Mucosa of descending colon (tissue), 3 donors: ENCODE measurements around the gene MAPT. TPM values are rescaled to one million over a fixed set of nuclear protein-coding genes. Genes with fewer than 3 reads are reported as not detected.

Source experiments
- ATAC-seq: fragments of 200-7000 bp; cut with Tn5 transposase; one replicate; pipeline ENCODE4 v1.9.1; 2020; ENCODE audit warnings: mild to moderate bottlenecking, moderate library complexity
- DNase-seq, 3 donors: peaks; one replicate each; pipeline ENCODE4 v3.0.0-alpha.2; 2020
- H3K36me3 ChIP-seq: fragments of 200-600 bp; one replicate; pipeline ENCODE4 v1.8.0; 2021; ENCODE audit warnings: low read depth, mild to moderate bottlenecking
- H3K4me1 ChIP-seq: fragments of 200-600 bp; one replicate; pipeline ENCODE4 v1.8.0; 2021; ENCODE audit warnings: low read depth, mild to moderate bottlenecking
- H3K4me3 ChIP-seq: fragments of 200-600 bp; one replicate; pipeline ENCODE4 v1.8.0; 2021; ENCODE audit warnings: mild to moderate bottlenecking
- H3K9me3 ChIP-seq: fragments of 200-600 bp; one replicate; pipeline ENCODE4 v1.8.0; 2021; ENCODE audit warnings: mild to moderate bottlenecking
- CTCF ChIP-seq: fragments of 200-600 bp; IDR thresholded peaks from one replicate; pipeline ENCODE4 v1.8.0; 2022; ENCODE audit warnings: antibody characterized with exemption, mild to moderate bottlenecking
- intact Hi-C, 2 donors: fragments of 100-400 bp; cut with DNase I in 1 of 2; cut with micrococcal nuclease in 1 of 2; formaldehyde crosslinking; loops; one replicate each; pipeline versions ENCODE4 v1.11.0 to v1.11.1; 2022; cut with DNase I, micrococcal nuclease
- total RNA-seq, 3 donors: library from RNA; stranded (reverse); fragmentation: NEBNext Ultra II Directional in 2 of 3; extraction: Animal tissue kit (Norgen Biotek cat#: 25700) in 2 of 3; gene quantifications; one replicate each; pipeline versions ENCODE4 v1.2.1 to v1.2.4, GENCODE V29; 2021 to 2023
- donor health status: DM: no; HTN: no; CAD: no; lungs with moderate emphysema.
- donor health status: DM: no; HTN: no; CAD: no.
- donor health status: DM: no; HTN: yes; CAD: no.

The MAPT gene
- total RNA-seq, 3 donors from 2014 or later = 0.72 to 61.5 (median 1.4) TPM

GRCh38 chr17:45904866-45905265 lies 10.5 kb downstream of the MAPT start:
- Histone ChIP-seq H3K36me3 (no peaks in the 10 kb centered on the region), H3K9me3 (no peaks in the 10 kb centered on the region), H3K4me3 (no peak overlapping the region), H3K4me1 (no peaks in the 10 kb centered on the region)
- DNase-seq = no peak
- no peak for ATAC-seq
- intact Hi-C loops = no loop called here
- TF ChIP-seq CTCF = no peak

GRCh38 chr17:45905814-45906213 lies 11.5 kb downstream of the MAPT start:
- intact Hi-C loops = no loop called here
- Histone ChIP-seq H3K36me3 (no peaks in the 10 kb centered on the region), H3K4me3 (no peak overlapping the region), H3K9me3 (no peaks in the 10 kb centered on the region), H3K4me1 (no peaks in the 10 kb centered on the region)
- no peak for DNase-seq
- TF ChIP-seq CTCF = no peak
- ATAC-seq = no peak

GRCh38 chr17:45906237-45906636 lies 11.9 kb downstream of the MAPT start:
- H3K36me3 ChIP-seq = no peaks in the 10 kb centered on the region
- H3K9me3 ChIP-seq = no peaks in the 10 kb centered on the region
- no peak overlapping the region for H3K4me3 ChIP-seq
- no peak for TF ChIP-seq CTCF
- ATAC-seq = no peak
- intact Hi-C loops = no loop called here
- H3K4me1 ChIP-seq = no peaks in the 10 kb centered on the region
- DNase-seq = no peak

GRCh38 chr17:45906927-45907622 lies 12.7 kb downstream of the MAPT start:
- intact Hi-C loops = no loop called here
- Histone ChIP-seq H3K4me3 (no peak overlapping the region), H3K9me3 (no peaks in the 10 kb centered on the region), H3K4me1 (no peaks in the 10 kb centered on the region), H3K36me3 (no peaks in the 10 kb centered on the region)
- ATAC-seq (no peak), DNase-seq (no peak)
- no peak for TF ChIP-seq CTCF

- peaks cover 4% of the 10 kb centered on the region for H3K9me3 ChIP-seq
- TF ChIP-seq CTCF = no peak
- DNase-seq = no peak
- no peaks in the 10 kb centered on the region for H3K36me3 ChIP-seq
- H3K4me1 ChIP-seq = no peaks in the 10 kb centered on the region
- intact Hi-C loops = no loop called here
- H3K4me3 ChIP-seq = no peak overlapping the region
- no peak for ATAC-seq
Observed at GRCh38 chr17:45907750-45908395, 13.5 kb downstream of the MAPT start.
